Endothelial cell of umbilical vein (primary cell): Measurements from ENCODE around the gene PGGT1B. TPM values are rescaled to one million over a fixed set of nuclear protein-coding genes. Genes with fewer than 3 reads are reported as not detected.

Experiments used
- BruUV-seq: library from RNA; stranded (reverse); fragments of 400-500 nt; replicated peaks from 2 replicates; lab custom pipeline; 2021; lab: Mats Ljungman, UMichigan
- CTCF ChIA-PET: fragments of 300-600, 350-600 bp; sonication (Branson Sonifier 250); formaldehyde crosslinking; loops from one replicate; lab custom pipeline; 2021; ENCODE audit warnings: antibody characterized with exemption, inconsistent platforms; lab: Charles Lee
- POLR2A ChIA-PET: fragments of 300-600, 350-600 bp; sonication (Branson Sonifier 250); formaldehyde crosslinking; loops from one replicate; lab custom pipeline; 2021; ENCODE audit warnings: antibody characterized with exemption, inconsistent platforms; lab: Charles Lee
- DNase-seq: peaks from one replicate; pipeline ENCODE4 v3.0.0-alpha.2; 2011; ENCODE audit warnings: low read depth, low spot score
- FAIRE-seq: peaks from 2 replicates; lab custom pipeline; 2011; peaks lifted over from hg19 to GRCh38; lab: Jason Lieb, UNC
- H2AFZ ChIP-seq: 2 replicates; pipeline ENCODE4 v1.6.0; 2012; ENCODE audit warnings: low read depth, low read length, control low read depth, inconsistent platforms
- H3K27ac ChIP-seq: 2 replicates; pipeline ENCODE4 v1.5.1; 2011; ENCODE audit warnings: low read depth, mild to moderate bottlenecking, control low read depth, low read length, moderate library complexity; ENCODE audit not compliant: insufficient read depth
- H3K27me3 ChIP-seq, 2 experiments: 2 replicates each; pipeline versions ENCODE4 v1.6.0 to v1.6.1; 2011; ENCODE audit warnings: low read length in 2 of 2, mixed read lengths in 1 of 2; ENCODE audit not compliant: control insufficient read depth in 2 of 2, insufficient read depth in 2 of 2
- H3K36me3 ChIP-seq, 2 experiments: 2 replicates in 1 of 2; 3 replicates in 1 of 2; pipeline ENCODE4 v1.5.1; 2011; ENCODE audit warnings: low read length in 2 of 2, mild to moderate bottlenecking in 1 of 2, moderate library complexity in 1 of 2; ENCODE audit not compliant: control insufficient read depth in 2 of 2, insufficient read depth in 2 of 2; ENCODE audit errors: extremely low read depth in 1 of 2
- H3K4me1 ChIP-seq: 3 replicates; pipeline ENCODE4 v1.5.1; 2011; ENCODE audit warnings: mild to moderate bottlenecking, low read length; ENCODE audit not compliant: control insufficient read depth, insufficient read depth; ENCODE audit errors: extremely low read depth
- H3K4me2 ChIP-seq: 2 replicates; pipeline ENCODE4 v1.6.1; 2011; ENCODE audit warnings: low read length, control low read depth, mixed read lengths; ENCODE audit not compliant: insufficient read depth
- H3K4me3 ChIP-seq, 3 experiments: fragments of 200-600 bp in 1 of 3; sonication (generic), shearing (Covaris generic) in 1 of 3; replicated peaks in 1 of 3; 2 replicates each; pipeline ENCODE4 v1.5.1; 2011 to 2016; ENCODE audit warnings: control low read depth in 3 of 3, low read length in 3 of 3, mild to moderate bottlenecking in 2 of 3, inconsistent platforms in 1 of 3, low read depth in 1 of 3, moderate library complexity in 1 of 3; ENCODE audit not compliant: insufficient read depth in 1 of 3
- H3K79me2 ChIP-seq: 2 replicates; pipeline ENCODE4 v1.6.0; 2012; ENCODE audit warnings: low read length, inconsistent platforms; ENCODE audit not compliant: control insufficient read depth, insufficient read depth
- H3K9ac ChIP-seq: replicated peaks from 2 replicates; pipeline ENCODE3; 2011; ENCODE audit warnings: low read length, control low read depth; ENCODE audit not compliant: insufficient read depth; ENCODE audit errors: extremely low read depth
- H3K9me1 ChIP-seq: replicated peaks from 3 replicates; pipeline ENCODE4 v1.6.0; 2011; ENCODE audit warnings: mild to moderate bottlenecking, low read length; ENCODE audit not compliant: control insufficient read depth, insufficient read depth; ENCODE audit errors: extremely low read depth
- H3K9me3 ChIP-seq: replicated peaks from 2 replicates; pipeline ENCODE4 v1.5.1; 2012; ENCODE audit warnings: low read length, inconsistent platforms; ENCODE audit not compliant: control insufficient read depth, insufficient read depth
- H4K20me1 ChIP-seq: replicated peaks from 2 replicates; pipeline ENCODE3; 2011; ENCODE audit warnings: mild to moderate bottlenecking, low read length; ENCODE audit not compliant: control insufficient read depth, insufficient read depth; ENCODE audit errors: extremely low read depth
- EZH2 ChIP-seq: IDR thresholded peaks from 2 replicates; pipeline ENCODE4 v1.6.1; 2012; ENCODE audit warnings: borderline replicate concordance, low read depth, mild to moderate bottlenecking, moderate library complexity, low read length, inconsistent platforms; ENCODE audit not compliant: severe bottlenecking
- MYC ChIP-seq: IDR thresholded peaks from one replicate; pipeline ENCODE4 v1.6.1; 2011; ENCODE audit warnings: mild to moderate bottlenecking, low read depth, low read length
- dilution Hi-C: fragments of 300-500 bp; cut with MboI; formaldehyde crosslinking; loops from one replicate; pipeline ENCODE4 v1.15.0; 2019; ENCODE audit warnings: low sequenced_read_pairs; ENCODE audit not compliant: extremely low pct_ligation_motif_present
- intact Hi-C: fragments of 100-400 bp; cut with micrococcal nuclease; formaldehyde crosslinking; loops from one replicate; pipeline ENCODE4 v1.10.0; 2022
- polyA plus RNA-seq, 4 experiments: library from polyadenylated mRNA; depleted of rRNA in 3 of 4; stranded (reverse) in 3 of 4; unstranded in 1 of 4; fragments of >200 nt; gene quantifications; 2 replicates each; pipeline versions ENCODE4 v1.2.1 to v1.2.3, GENCODE V29; 2011 to 2012; ENCODE audit warnings: missing spikeins in 1 of 4
- total RNA-seq: library from RNA; stranded (reverse); gene quantifications from 2 replicates; pipeline ENCODE4 v1.2.3, GENCODE V29; 2021

The PGGT1B gene
- total and polyA plus RNA-seq, 2 donors (not counting 3 experiments of a cell fraction or from before 2014, with no cell fraction given): 2.6 to 42.3 TPM

DNA sequence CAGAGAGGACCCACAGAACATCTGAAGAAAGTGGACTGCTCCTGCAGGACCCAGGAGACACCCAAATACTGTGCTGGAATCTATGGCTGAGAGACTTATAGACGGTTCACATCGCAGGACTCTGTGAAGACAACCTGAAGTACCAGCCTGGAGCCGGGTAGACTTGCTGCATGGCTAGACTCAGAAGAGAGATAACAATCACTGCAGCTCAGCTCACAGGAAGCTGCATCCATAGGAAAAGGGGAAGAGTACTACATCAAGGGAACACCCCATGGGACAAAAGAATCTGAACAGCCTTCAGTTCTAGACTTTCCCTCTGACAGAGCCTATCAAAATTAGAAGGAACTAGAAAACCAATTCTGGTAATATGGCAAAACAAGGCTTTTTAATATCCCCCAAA lies 66.5 kb downstream of the PGGT1B start:
- no peaks in the 10 kb centered on the region for H3K4me1 ChIP-seq
- H4K20me1 ChIP-seq: no peaks in the 10 kb centered on the region
- H2AFZ ChIP-seq: no peak overlapping the region
- FAIRE-seq (no peak), DNase-seq (no peak)
- intact Hi-C loops: no loop called here
- no peak overlapping the region for H3K27ac ChIP-seq
- H3K36me3 ChIP-seq: no peaks in the 10 kb centered on the region
- H3K9ac ChIP-seq: no peak overlapping the region
- no peaks in the 10 kb centered on the region for H3K27me3 ChIP-seq
- BruUV-seq: no TSS peak
- H3K4me3 ChIP-seq: no peak overlapping the region
- TF ChIP-seq MYC: no peak
- no peak overlapping the region for H3K4me2 ChIP-seq
- no peaks in the 10 kb centered on the region for H3K9me1 ChIP-seq
- dilution Hi-C loops: no loop called here
- no peaks in the 10 kb centered on the region for H3K79me2 ChIP-seq
- CTCF ChIA-PET: no interaction called here
- POLR2A ChIA-PET: no interaction called here
- no peaks in the 10 kb centered on the region for H3K9me3 ChIP-seq

- H3K27ac ChIP-seq: no peak overlapping the region
These were observed 68.0 kb downstream of the PGGT1B start for GRCh38 chr5:115194676-115195075.

More at GRCh38 chr5:115194676-115195075, 68.0 kb downstream of the PGGT1B start:
- intact Hi-C loops (no loop called here), dilution Hi-C loops (no loop called here)
- Histone ChIP-seq H4K20me1 (no peaks in the 10 kb centered on the region), H3K4me1 (no peaks in the 10 kb centered on the region), H3K4me3 (no peak overlapping the region), H3K9ac (no peak overlapping the region), H3K9me1 (no peaks in the 10 kb centered on the region), H3K4me2 (no peak overlapping the region), H3K36me3 (no peaks in the 10 kb centered on the region), H3K79me2 (no peaks in the 10 kb centered on the region), H3K27me3 (peaks cover 0 to under 1% of the 10 kb centered on the region in 2 experiments), H3K9me3 (no peaks in the 10 kb centered on the region), H2AFZ (no peak overlapping the region)
- TF ChIP-seq EZH2: no peak
- POLR2A ChIA-PET: no interaction called here
- CTCF ChIA-PET: no interaction called here
- FAIRE-seq (no peak), DNase-seq (no peak)
- no TSS peak for BruUV-seq
